K562 (cell line): ENCODE results near the gene GSTM2. TPM values are rescaled to one million over a fixed set of nuclear protein-coding genes. Genes with fewer than 3 reads are reported as not detected.

Experiments used
- ARID3B ChIP-seq: fragments of 250-450 bp; sonication (Bioruptor Pico); IDR thresholded peaks from 2 replicates; pipeline ENCODE4 v1.4.0; 2020; ENCODE audit warnings: borderline replicate concordance
- CHCHD3 ChIP-seq: fragments of 250-450 bp; sonication (Bioruptor Pico); IDR thresholded peaks from 2 replicates; pipeline ENCODE4 v2.1.2; 2022; ENCODE audit warnings: mild to moderate bottlenecking
- CREB3L1 ChIP-seq: fragments of 450-650 bp; IDR thresholded peaks from 2 replicates; pipeline ENCODE4 v1.6.1; 2014; ENCODE audit warnings: low read depth, mild to moderate bottlenecking, moderate library complexity, borderline replicate concordance
- FOXA1 ChIP-seq: fragments of 450-650 bp; IDR thresholded peaks from 2 replicates; pipeline ENCODE4 v1.6.1; 2016; ENCODE audit warnings: mild to moderate bottlenecking, borderline replicate concordance
- NEUROD1 ChIP-seq: fragments of 150-350 bp; IDR thresholded peaks from 2 replicates; pipeline ENCODE4 v1.6.1; 2014; ENCODE audit warnings: borderline replicate concordance, low read length, low read depth; ENCODE audit not compliant: partially characterized antibody
- PCBP2 ChIP-seq: fragments of 200-400 bp; formaldehyde crosslinking; IDR thresholded peaks from 2 replicates; pipeline ENCODE4 v1.6.1; 2018; ENCODE audit warnings: low read length, low read depth, mild to moderate bottlenecking, moderate library complexity; ENCODE audit not compliant: poor library complexity, severe bottlenecking
- PTRF ChIP-seq: fragments of 450-650 bp; IDR thresholded peaks from 2 replicates; pipeline ENCODE4 v1.6.1; 2016; ENCODE audit warnings: mild to moderate bottlenecking, missing genetic modification characterization, missing compliant biosample characterization
- RNF219 ChIP-seq: fragments of 250-450 bp; sonication (Bioruptor Pico); IDR thresholded peaks from 2 replicates; pipeline ENCODE4 v1.5.0; 2022; ENCODE audit warnings: mild to moderate bottlenecking
- STAT5A ChIP-seq: IDR thresholded peaks from 2 replicates; pipeline ENCODE4 v1.6.1; 2012; ENCODE audit warnings: low read length, inconsistent platforms, borderline replicate concordance
- TCFL5 ChIP-seq: fragments of 250-450 bp; sonication (Bioruptor Pico); conservative IDR thresholded peaks from 2 replicates; pipeline ENCODE4 v1.6.1; 2021; ENCODE audit warnings: mild to moderate bottlenecking, moderate library complexity, matching md5 sums
- ZFX ChIP-seq: sonication (generic); formaldehyde crosslinking; IDR thresholded peaks from 2 replicates; pipeline ENCODE4 v1.8.0; 2022; ENCODE audit warnings: mild to moderate bottlenecking, missing genetic modification reagents, moderate library complexity
- ZNF586 ChIP-seq: fragments of 450-650 bp; formaldehyde crosslinking; conservative IDR thresholded peaks from 2 replicates; pipeline ENCODE4 v1.4.0; 2020; ENCODE audit warnings: mild to moderate bottlenecking, moderate library complexity
- polyA plus RNA-seq, 8 experiments: library from polyadenylated mRNA; depleted of rRNA in 4 of 8; stranded (reverse) in 5 of 8; unstranded in 3 of 8; fragments of >200 nt; fragmentation: Nextera tagmentation in 2 of 8; fragmentation: Illumina TruSeq in 1 of 8; extraction: Ambion mirVana in 2 of 8; extraction: Trizol in 1 of 8; gene quantifications; 2 replicates each; pipeline versions ENCODE4 v1.2.1 to v1.2.3, GENCODE V29; 2011 to 2014; ENCODE audit warnings: inconsistent platforms in 1 of 8, missing spikeins in 1 of 8
- total RNA-seq, 7 experiments: library from RNA; depleted of rRNA in 6 of 7; stranded (reverse); fragments of >200 nt in 6 of 7; fragmentation: Illumina TruSeq in 2 of 7; extraction: Trizol in 2 of 7; gene quantifications; 2 replicates each; pipeline versions ENCODE4 v1.2.1 to v1.2.3, GENCODE V29; 2011 to 2021; ENCODE audit warnings: low replicate concordance in 1 of 7

Gene GSTM2
- total and polyA plus RNA-seq, 9 of the 15 experiments (the other 6 are each of a cell fraction or from before 2014, with no cell fraction given): 1.6 to 15.1 (median 6.8) TPM

GRCh38 chr1:109655615-109656519 is 12.0 kb upstream of the GSTM2 start, which contains the start of gene GSTM4 (continued):
- TF ChIP-seq ARID3B (no peak), CHCHD3 (CRISPR knock-in tag) (no peak), STAT5A (no peak), ZFX (peak; percentile 85), PCBP2 (no peak), ZNF586 (CRISPR knock-in tag) (no peak), FOXA1 (no peak), CREB3L1 (0 out of 2 replicates have a peak, but pooled peaks have one; percentile 52), NEUROD1 (no peak), TCFL5 (CRISPR knock-in tag) (no peak), RNF219 (CRISPR knock-in tag) (no peak), PTRF (tag) (no peak)
